HuH-7.5 (cell line): Measurements from ENCODE around the gene RASSF7.

Source experiments
- DNase-seq: peaks from one replicate; pipeline ENCODE4 v3.0.0; 2011; ENCODE audit warnings: low spot score

Gene RASSF7

GRCh38 chr11:532986-533585 lies 27.7 kb upstream of the RASSF7 start:
- no peak for DNase-seq

DNA sequence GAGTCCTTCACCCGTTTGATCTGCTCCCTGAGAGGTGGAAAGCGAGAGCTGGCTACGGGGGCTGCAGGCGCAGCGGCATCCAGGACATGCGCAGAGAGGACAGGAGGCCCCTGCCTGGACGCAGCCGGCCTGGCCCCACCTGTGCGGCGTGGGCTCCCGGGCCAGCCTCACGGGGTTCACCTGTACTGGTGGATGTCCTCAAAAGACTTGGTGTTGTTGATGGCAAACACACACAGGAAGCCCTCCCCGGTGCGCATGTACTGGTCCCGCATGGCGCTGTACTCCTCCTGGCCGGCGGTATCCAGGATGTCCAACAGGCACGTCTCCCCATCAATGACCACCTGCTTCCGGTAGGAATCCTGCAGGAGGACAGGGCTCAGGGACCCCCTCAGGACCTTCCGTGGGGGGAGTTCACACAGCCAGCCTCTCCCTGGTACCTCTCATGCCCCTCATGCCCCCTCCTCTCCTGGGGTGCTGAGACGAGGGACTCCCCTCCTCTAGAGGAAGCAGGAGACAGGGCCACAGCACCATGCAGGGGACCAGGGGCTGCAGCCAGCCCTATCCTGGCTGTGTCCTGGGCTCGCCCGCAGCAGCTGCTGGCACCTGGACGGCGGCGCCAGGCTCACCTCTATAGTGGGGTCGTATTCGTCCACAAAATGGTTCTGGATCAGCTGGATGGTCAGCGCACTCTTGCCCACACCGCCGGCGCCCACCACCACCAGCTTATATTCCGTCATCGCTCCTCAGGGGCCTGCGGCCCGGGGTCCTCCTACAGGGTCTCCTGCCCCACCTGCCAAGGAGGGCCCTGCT lies 27.0 kb upstream of the RASSF7 start:
- DNase-seq, result no peak

DNA sequence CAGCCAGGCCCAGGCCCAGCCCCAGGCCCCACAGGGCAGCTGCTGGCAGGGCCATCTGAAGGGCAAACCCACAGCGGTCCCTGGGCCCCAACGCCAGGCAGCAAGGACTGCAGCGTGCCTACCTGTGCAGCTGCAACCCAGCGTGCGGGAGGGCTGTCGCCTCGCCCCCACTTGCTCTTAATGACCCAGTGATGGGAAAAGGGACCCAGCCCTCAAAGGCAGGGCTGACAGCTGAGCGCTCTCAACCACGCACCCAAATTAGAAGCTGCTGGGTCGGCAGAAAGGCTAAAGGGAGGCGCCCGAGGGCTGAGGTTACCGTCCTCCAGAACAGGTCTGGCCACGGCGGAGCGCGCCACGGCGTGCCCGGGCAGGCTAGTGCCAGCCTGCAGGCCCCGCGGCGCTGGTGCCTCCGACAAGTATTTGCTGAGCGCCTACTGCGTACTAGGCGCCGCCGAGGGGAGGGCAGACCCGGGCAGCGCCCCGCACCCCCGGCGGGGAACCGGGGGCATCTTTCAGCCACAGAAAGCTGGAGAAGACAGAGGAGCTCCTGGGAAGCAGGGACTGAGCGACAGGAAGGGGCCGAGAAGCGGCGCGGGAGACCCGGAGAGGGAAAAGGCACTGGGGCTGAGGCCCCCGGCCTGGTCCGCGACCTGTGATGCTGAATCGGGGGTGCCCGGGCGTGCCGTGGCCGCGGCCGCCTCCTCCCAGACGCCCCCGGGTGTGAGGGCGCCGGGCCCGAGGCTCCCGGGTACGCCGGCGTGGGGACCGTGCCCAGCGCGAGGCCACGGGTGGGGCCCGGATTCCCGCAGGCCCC lies 26.2 kb upstream of the RASSF7 start:
- DNase-seq, result no peak

DNA sequence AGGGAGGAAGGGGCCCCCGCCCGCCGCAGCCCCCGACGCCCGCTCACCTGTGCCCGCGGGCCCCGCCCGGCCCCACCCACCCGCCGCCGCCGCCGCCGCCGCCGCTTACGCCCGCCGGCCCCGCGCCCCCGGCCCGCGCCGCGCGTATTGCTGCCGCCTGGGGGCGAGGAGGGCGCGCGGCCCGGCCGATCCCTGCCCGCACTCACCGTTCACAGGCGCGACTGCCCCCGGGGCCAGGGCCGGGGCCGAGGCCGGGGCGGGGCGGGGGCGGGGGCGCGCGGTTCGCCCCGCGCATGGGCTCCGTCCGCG lies 25.6 kb upstream of the RASSF7 start:
- no peak for DNase-seq

GRCh38 chr11:535519-536454 lies 25.0 kb upstream of the RASSF7 start, which contains the start of gene HRAS:
Gene HRAS, minus strand, starts transcription at chr11:535576.
- DNase-seq, result peak; percentile 99

GRCh38 chr11:536841-537621 lies 23.7 kb upstream of the RASSF7 start, which contains the start of gene LRRC56:
Gene LRRC56, plus strand, starts transcription at chr11:537527. Its CDS starts 3,158 bp downstream, at chr11:540685.
- DNase-seq, result peak; percentile 97

DNA sequence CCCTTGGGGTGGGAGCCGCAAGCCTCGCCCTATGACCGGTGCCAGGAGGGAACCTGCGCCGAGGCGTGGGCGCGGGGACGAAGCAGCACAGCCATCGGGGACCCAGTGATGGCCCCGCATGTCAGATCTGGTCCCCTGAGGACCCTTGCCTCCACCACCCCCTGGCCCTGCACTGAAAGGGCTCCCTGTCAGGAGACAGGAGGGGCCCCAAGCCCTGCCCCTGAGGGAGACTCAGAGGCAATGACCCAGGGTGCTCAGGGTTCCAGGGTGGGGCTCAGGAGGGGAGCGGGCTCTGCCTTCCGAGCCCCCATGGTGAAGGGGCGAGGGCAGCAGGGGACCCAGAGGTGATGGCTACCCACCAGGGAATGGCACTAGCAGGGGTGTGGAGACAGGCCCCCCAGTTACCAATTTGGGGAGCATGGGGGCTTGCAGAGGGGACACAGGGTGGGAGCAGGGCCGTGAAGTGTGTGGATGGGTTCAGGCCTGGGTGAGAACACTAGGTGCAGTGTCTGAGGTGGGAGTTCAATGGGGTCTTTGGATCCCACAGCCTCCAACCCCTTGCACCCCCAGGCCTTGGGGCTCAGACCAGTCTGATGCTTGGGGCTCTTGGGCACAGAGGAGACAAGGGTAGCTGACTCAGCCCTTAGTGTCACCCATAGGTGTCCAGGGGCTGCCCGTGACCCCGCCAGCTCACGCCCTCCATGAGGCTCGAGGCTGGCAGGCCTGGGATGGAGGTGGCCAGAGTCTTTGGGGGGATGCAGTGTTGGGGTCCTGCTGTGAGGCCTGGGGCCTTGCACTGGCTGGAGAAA lies 22.9 kb upstream of the RASSF7 start:
- no peak for DNase-seq

DNA sequence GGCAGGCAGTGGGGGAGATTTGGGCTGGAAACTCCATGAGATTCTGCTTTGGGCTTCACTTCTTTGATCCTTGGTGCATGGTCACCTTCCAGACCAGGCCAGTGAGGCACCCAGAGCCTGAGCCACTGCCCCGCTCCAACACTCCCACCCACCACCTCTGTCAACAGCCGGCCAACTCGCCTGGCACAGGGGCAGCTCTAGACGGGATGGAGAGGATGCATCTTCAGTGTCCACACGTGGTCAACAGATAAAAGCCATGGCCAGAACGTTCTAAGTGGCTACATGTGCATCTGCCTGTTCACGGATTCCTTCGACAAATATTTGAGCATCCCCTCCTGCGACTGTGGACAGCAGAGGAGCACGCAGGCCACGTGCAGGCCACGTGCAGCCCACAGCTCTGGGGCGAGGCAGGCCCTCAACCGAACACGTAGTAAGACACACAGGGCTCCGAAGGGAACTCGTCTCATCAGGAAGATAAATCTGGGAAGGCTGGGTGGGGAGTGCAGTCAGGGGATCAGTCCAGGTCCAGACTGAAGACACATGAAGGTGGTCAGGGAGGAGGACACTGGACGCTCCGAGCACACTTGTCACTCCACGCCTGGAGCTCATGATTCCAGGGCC lies 22.2 kb upstream of the RASSF7 start:
- DNase-seq, result no peak

DNA sequence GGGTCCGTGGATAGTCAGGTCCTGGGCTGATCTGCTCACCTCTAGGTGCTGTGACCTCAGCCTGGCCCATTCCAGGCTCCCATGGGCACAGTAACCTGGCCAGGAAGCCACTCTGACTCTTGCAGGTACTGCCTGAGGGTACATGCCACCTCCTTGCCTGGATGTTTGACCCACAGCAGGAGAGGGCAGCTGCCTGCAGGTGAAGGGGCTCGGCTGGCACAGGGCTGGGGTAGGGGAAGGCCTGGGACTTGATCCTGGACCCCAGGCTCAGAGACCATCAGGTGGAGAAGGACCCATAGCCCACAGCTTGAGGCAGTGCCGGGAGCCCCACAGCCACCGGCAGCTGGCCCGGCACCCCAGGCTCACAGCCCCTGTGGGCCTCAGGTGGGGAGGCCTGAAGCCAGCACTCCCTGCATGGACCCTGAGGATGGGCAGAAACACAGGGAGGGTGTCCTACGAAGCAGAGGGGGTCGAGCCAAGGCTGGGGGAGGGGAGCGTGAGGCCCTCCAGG lies 20.7 kb upstream of the RASSF7 start:
- no peak for DNase-seq

GRCh38 chr11:540583-541432 lies 20.0 kb upstream of the RASSF7 start:
- no peak for DNase-seq

- no peak for DNase-seq
Observed at GRCh38 chr11:541433-541885, 19.3 kb upstream of the RASSF7 start.

DNA sequence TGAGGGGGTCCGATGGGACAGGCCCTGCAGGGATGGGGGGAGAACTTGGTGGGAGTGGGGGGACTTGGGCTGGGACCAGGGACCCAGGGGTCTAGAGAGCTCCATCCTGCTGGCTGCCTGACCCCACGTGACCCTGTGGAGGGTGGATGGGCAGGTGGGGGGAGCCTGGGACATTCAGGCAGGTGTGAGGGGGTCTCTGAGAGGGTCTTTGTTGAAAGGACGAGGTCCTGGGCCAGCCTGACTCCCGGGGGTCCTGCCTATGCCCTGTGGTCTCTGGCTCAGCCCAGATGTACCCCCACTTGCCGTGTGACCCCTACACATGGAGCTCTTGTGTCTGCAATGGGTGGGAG lies 16.0 kb upstream of the RASSF7 start:
- DNase-seq, result no peak

- no peak for DNase-seq
Observed at GRCh38 chr11:545171-545570, 15.6 kb upstream of the RASSF7 start.

- no peak for DNase-seq
Observed at GRCh38 chr11:548700-549603, 11.8 kb upstream of the RASSF7 start.

DNA sequence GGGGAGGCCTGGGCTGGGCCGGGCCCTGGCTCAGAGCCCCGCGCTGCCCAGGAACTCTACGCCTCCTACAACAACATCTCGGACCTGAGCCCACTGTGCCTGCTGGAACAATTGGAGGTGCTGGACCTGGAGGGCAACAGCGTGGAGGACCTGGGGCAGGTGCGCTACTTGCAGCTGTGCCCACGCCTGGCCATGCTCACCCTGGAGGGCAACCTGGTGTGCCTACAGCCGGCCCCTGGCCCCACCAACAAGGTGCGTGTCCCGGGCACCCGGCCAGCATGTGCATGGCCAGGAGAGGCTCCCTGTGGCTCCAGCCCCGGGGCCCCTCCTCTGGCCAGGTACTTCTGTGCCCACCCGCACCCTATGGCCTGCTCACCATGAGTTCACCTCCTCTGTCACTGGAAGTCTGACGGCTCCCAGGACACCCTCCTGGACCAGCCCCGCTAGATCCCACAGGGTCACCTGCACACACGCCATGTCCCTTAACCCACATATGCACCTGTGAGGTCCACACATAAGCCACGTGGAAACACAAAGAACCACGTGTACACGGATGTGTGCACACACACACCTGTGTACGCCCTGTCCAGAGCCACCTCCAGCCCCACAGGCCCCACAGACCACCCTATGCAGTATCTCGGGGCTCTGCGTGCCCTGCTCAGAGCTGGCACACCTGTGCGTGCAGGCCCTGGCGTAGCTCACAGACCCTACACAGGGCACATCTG lies 10.6 kb upstream of the RASSF7 start:
- no peak for DNase-seq

DNA sequence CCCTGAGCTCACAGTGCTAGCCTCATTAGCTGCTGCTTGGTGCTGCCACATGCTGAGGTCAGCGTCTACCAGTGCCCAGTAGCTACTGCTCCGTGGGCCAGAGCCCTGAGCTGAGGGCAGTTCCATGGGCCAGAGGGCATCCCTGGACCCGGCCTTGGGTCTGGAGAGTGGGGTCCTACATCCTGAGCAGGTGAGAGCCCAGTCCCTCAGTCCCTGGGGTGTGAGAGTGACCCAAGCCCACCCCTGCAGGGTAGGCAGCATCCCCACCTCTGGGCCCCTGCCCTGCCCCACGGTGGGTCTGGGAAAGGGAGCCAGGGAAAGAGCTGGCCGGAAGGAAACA lies 10.1 kb upstream of the RASSF7 start:
- no peak for DNase-seq

DNA sequence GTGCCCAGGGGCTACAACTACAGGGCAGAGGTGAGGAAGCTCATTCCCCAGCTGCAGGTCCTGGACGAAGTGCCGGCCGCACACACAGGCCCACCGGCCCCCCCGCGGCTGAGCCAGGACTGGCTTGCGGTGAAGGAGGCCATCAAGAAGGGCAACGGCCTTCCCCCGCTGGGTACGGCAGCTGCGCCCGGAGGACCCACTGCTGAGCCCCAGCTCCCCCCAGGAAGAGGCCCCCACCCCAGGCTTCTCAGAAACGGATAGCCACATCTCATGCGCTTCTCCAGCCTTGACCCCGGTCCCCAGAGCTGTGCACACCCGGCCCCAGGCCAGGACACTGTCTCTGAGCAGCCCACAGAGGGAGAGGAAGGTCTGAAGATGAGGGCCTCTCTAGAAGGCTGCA lies 9.6 kb upstream of the RASSF7 start:
- no peak for DNase-seq
